ENCODE results near the gene CELF2.

Gene CELF2

DNA sequence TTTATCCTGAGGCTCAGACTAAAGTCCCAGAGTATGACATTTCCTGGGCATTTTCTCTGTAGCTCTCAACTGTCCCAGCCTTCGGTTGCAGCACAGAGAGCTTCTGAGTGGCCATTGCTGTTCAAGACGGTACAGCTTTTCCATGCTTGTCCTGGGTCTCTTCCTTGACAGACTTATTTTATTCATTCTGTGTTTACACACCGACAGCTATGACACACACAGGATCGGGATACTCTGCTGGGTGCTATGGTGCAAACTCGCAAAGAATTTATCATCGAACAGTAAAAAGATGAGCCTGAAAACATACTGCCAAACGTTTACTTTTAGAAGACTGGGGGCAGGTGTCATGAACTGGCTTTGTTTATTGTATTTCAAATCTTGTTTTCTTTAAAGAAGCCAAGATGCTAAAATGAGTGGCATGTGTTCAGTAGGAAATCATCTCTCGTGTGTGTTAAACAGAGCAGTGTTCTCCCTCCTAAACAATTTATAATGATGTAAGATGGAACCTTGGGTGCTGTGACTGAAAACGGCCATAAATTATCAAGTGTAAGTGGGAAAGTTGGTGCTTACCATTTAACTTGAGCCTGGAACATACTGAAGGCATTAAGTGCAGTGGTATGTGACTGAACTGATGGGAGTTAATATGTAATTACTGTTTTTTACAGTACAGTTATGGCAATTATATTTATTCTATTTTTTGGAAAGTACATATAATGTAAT is 120.8 kb downstream of the CELF2 start:
- DNase-seq, result no peak

GRCh38 chr10:11140963-11141362 is 123.3 kb downstream of the CELF2 start:
- DNase-seq, result no peak

DNA sequence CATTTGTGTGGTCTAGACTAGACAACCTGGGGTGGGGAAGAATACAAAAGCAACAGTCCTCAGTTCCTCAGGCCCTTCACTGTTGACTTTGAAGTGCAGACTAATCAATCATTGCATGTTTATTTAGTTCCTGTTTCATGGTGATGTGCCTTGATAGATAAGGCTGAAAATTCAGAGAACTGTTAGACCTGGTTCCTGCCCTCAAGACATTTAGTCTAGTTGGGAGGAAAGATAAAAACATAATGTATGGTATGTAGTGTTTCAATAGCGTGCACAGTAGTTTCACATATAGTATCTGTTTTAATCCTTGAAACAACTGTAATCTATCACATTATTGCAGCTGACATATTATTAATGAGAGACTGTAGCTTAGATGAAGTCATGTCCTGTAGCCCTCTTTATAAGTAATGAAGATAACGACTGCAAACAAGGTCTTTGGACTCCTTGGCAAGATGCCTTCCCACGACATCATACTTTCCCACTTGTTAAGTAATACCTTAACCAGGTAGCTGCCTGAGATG is 124.0 kb downstream of the CELF2 start:
- no peak for DNase-seq

DNA sequence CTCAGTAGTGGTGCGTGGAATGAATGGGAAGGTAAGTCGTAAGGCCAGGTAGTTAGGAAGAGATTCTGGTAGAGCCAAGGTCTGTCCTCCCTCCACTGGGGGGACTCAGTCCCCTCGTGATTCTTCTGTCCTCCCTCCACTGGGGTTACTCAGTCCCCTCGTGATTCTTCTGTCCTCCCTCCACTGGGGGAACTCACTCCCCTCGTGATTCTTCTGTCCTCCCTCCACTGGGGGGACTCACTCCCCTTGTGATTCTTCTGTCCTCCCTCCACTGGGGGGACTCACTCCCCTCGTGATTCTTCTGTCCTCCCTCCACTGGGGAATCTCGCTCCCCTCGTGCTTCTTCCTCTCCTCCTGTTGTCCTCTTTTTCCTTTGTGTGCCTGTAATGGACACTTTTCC is 125.1 kb downstream of the CELF2 start:
- no peak for DNase-seq

DNA sequence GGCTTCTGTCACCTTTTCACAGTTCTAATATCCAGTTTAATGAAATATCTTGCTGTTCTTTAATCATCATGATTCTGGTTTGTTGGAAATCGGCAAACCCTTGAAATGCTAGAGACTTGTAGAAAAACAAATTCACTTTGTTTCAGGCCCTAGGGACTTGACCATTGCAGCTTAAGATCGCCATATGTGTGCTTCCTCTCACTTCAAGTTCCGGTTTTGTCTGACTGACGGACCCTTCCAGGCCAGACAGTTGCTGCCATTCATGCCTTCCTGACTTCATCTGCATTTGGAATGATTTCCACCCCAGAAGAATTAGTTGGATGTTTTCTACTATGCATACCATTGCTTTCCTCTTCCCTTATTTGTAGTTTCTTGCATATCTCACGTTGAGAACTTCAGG is 125.6 kb downstream of the CELF2 start:
- DNase-seq, result no peak

DNA sequence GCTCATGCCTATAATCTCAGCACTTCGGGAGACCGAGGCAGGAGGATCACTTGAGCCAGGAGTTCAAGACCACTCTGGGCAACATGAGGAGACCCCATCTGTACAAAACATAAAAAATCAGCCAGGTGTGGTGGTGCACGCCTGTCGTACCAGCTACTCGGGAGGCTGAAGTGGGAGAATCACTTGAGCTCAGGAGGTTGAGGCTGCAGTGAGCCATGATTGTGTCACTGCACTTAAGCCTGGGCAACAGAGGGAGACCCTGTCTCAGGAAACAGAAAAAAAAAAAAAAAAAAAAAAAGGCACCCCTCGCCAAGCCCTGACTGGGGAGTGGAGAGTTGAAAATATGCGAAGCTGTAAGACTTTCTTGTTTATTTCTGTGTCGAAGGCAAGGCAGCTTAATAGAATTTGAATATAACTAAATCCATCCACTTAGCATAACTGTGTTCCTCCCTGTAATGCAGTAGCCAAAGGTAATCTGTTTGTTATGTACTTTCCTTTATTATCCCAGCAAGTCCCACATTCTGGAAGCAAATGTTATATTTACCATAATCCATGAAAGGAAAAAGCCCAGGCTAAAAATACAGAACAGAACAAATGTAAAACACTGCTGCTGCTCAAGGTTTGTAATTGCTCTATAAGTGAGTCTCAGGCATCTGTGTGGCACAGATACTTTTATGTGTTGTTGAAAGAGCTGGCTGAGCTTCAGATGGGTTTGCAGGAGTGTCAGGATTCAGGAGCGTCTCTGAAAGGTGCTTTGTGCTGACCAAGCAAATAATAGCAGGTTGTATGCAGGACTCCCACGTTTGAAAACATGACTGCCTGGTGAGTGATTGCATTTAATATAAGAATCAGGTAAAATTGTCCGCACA is 127.2 kb downstream of the CELF2 start:
- no peak for DNase-seq

GRCh38 chr10:11145495-11145855 is 127.8 kb downstream of the CELF2 start:
- DNase-seq, result no peak

DNA sequence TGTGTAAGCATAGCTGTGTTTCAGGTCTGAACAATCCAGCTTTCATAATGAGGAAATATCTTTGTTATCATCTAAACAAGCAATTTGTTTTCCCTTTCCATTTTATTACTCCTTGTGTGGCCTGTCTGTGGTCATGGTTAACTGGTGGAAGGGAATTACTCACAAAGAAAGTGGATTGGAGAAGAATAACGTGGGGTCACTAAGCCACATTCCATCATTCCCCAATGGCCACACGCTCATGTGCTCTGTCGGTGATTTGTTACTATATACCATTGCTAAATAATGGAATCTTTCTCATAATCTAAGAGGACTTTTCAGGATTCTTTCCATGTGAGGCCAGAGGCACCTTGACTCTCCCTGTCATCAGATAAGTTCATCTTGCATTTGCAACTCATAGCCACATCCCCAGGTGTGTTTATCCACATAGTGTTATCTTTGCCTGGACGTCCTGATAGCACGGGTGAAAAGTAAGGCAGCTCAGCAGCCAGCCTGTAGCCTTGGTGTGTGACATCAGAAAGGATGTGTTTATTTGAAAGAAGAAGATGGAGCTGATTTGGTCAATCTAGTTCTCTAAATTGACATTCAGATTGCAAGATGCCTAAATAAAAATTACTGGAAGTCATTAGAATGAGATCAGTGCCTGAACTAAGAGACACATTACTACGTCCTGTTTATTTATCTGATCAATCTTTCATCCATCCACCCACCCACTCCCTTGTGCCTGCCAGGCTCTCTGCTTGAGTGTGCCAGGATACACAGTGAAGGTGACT is 128.9 kb downstream of the CELF2 start:
- DNase-seq, result no peak

DNA sequence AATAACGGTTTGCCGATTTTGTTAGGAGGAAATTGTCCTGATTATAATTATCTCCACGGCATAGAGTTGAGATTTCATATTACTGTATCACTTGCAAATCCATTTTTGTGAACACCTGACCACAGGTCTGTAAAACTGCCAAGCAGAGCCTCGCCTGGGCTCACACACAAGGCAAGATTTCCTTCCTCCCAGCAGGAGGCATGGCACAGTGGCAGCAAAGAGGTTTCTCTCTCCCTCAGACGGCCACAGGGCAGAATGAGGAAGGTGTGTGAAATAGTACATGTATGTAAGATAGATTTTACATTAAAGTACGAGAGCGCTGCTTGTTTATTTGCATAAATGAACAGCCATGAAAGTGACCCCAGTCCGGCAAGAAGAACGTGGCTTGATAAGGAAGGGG is 130.1 kb downstream of the CELF2 start:
- peak; percentile 52 to 73 for DNase-seq

DNA sequence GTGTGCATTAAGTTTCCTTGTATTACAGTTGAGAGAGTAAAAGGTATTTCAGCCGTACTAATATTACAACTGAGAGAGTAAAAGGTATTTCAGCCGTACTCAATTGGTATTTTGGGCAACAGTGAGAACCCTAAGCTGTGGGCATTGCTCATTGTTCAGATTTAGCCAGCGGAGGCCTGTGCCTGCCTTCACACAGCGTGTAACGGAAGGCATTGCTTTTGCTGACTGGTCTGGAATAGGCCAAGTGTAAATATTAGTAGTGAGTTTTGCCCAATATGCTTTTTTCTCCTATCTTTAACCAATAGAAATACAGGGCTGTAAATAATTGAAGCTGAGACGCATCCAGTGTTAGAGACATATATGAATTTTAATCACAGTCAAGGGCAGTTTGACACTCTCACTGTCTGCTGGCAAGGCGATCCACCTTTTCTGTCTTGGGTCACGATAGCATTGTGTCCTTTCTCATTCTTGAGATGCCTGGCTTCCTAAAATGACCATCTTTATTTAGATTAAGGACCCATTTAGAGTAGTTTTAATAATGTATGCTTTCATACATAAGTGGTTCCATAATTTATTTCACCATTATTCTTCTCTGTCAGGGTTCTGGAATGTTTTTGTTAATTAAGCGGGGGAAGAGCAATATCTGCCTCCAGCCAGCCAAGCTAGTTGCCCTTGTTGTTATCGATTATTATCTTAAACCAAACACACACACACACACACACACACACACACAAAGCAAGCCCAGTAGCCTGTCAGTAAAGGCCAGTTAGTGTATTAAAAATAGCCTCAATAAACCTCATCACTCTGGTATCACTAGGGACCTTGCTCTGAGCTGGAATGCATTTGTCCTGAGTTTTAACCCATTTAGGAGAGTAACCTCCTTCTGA is 130.7 kb downstream of the CELF2 start:
- DNase-seq, result no peak

- DNase-seq, result no peak
Observed at GRCh38 chr10:11149807-11150141, 132.1 kb downstream of the CELF2 start.

- no peak for DNase-seq
Observed at GRCh38 chr10:11150231-11150731, 132.6 kb downstream of the CELF2 start.

DNA sequence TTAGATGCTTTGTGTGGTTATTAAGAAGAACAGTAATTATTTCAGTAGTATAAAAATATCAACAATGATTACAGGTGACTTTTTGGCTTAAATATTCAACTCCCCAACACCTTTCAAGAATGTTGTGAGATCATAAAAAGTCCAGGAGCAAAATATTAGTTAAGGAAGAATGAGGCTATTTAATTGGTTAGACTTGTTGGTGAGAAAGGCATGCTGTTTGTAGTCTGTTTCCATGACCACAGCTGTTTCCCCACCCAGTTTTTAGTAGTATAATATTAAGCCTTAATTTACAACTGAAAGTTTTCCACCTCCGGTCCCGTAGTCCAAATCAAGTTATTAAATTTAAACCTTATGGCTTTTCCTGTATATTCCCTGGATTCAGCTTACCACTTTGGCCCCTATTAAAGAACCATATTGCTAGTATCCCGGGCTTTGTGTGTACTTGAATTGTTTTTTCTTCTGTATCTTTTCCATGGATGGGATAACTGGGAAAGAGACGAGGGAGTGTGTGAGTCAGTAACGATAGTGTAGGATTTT is 133.3 kb downstream of the CELF2 start:
- DNase-seq, result no peak

- no peak for DNase-seq
Observed at GRCh38 chr10:11152801-11153200, 135.1 kb downstream of the CELF2 start.

- no peak for DNase-seq
Observed at GRCh38 chr10:11153245-11153644, 135.6 kb downstream of the CELF2 start.

- no peak for DNase-seq
Observed at GRCh38 chr10:11153766-11154165, 136.1 kb downstream of the CELF2 start.

DNA sequence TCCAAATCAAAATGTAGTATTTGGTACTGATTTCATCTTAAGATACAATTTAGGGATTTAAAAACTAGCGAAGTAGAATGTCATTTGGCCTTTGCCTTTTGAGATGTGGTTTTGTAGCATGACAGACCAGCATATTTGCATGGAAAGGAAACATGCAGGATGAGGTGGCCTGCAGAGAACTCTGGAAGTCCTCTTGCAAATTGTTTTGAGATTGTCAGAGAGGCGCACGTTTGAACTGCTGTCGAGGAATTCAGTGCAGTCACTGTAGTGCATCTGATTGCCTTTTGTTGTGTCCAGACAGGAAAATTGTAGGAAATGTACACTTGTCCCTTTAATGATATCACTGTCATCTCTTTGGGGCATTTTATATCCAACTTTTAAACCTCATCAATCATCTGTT is 136.7 kb downstream of the CELF2 start:
- no peak for DNase-seq

DNA sequence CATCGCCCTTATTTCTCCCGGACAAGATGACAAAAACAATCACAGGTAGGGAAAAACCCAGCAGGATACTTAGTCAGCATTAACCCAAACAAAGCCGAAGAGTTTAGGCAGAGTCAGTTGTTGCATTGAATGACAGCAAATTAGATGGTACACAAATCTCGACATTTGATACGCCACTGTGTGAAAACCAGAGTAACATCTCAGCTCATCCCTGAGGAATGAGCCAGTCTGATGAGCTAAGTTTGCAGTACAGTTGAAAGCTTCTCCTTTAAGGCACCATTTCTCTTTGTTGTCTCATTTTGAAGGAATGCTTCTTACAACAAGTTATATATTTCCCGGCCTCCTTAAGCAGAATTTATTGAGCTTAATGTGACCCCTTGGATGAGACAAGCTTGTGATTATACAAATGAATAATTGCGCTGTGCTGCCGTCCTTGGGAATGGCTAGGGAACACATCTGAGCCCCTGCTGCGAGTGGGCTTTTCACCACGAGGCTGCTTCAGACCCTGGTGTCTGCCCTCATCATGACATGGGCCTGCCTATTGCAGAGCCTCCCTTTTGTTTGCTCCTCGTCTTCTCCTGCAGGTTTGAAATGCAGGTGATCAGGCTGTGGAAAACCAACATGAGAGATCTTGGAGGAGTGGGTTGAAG is 137.3 kb downstream of the CELF2 start:
- no peak for DNase-seq

DNA sequence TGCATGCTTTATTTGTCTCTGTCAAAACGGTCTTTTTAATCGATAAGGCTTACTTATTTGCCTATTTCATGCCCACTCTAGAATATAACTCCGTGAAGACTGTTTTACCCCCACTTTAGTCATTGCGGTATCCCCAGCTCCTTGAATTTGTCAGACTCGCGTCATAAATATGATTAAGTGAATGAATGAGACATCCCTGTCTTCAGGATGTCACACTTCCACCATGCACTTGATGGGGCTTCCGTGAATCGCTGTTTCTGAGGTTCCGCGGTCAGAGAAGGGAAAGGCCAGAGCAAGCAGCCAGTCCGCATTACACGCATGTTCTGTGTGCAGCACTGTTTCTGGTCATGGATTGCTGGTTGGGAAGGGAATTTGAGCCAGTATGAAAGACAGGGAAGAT is 138.8 kb downstream of the CELF2 start:
- DNase-seq, result no peak

- no peak for DNase-seq
Observed at GRCh38 chr10:11157292-11158076, 139.8 kb downstream of the CELF2 start.

DNA sequence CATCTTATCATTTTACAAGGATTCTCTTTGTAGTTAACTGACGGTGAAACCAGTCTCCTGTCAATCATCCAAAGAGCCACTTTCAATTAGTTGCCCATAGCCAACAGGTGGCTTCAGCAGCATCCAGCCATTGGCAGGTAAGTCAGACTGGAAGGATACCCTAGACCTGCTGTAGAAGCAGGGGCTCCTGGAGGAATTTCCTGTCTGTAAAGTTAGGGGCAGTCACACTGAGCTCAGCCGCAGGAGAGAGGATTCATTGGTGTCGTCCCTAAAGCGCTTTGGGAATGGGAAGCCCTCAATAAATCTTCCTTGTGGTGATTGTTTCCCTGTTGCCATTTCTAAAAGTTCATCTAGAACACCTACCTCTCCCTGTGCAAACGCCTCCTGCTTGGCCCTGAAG is 140.4 kb downstream of the CELF2 start:
- DNase-seq, result no peak
